ENCODE data around the gene NPRL2. TPM values are rescaled to one million over a fixed set of nuclear protein-coding genes. Genes with fewer than 3 reads are reported as not detected.

Gene NPRL2
- total and polyA plus RNA-seq, 2 of the 8 experiments (the other 6 are each of a cell fraction or from before 2014, with no cell fraction given), result 28.4 to 51.4 TPM

GRCh38 chr3:50390508-50391224 lies 40.1 kb upstream of the NPRL2 start:
- H3K18ac ChIP-seq (ENCODE audit: extremely low read depth, low read length), result no peak overlapping the region
- H3K9ac ChIP-seq (replicated peaks in 1 of 4; ENCODE audit: extremely low read depth in 1 of 4, low read depth in 3 of 4, low read length in 3 of 4), result no peak overlapping the region

More at GRCh38 chr3:50390508-50391224, 40.1 kb upstream of the NPRL2 start:
- Histone ChIP-seq H4K91ac (replicated peaks; ENCODE audit: insufficient read length, low read length) (no peak overlapping the region), H2BK15ac (ENCODE audit: low read length) (no peak overlapping the region), H3K27ac (ENCODE audit: low read depth, low read length) (no peak overlapping the region), H2BK5ac (ENCODE audit: low read depth, low read length) (no peak overlapping the region), H3K4ac (replicated peaks; ENCODE audit: insufficient read length, low read depth, low read length) (no peak overlapping the region), H3K4me3 (ENCODE audit: extremely low read depth in 1 of 4, insufficient read depth in 2 of 4, low read depth in 3 of 4, low read length in 4 of 4) (no peak overlapping the region), H3K14ac (ENCODE audit: insufficient read length) (no peak overlapping the region), H3K79me2 (ENCODE audit: control insufficient read depth in 1 of 2, insufficient read depth in 2 of 2, low read length in 2 of 2) (no peaks in the 10 kb centered on the region), H2BK120ac (replicated peaks; ENCODE audit: low read depth, low read length) (no peak overlapping the region), H3K36me3 (ENCODE audit: control insufficient read depth in 2 of 4, insufficient read depth in 4 of 4, low read length in 3 of 4) (no peaks in the 10 kb centered on the region), H2BK12ac (ENCODE audit: low read depth, low read length) (no peak overlapping the region), H4K5ac (ENCODE audit: insufficient read length, low read depth, low read length) (no peak overlapping the region), H3K9me3 (ENCODE audit: insufficient read depth in 2 of 2, low read depth in 1 of 2, low read length in 1 of 2) (no peaks in the 10 kb centered on the region), H4K20me1 (replicated peaks in 1 of 2; ENCODE audit: control insufficient read depth in 1 of 2, insufficient read depth in 2 of 2, low read length in 2 of 2) (peaks cover 3 to 4% of the 10 kb centered on the region in 2 experiments), H2AK5ac (ENCODE audit: low read depth, low read length) (no peak overlapping the region), H3K23me2 (ENCODE audit: low read depth, low read length) (no peaks in the 10 kb centered on the region), H3K56ac (replicated peaks; ENCODE audit: insufficient read length, low read depth, low read length) (no peak overlapping the region), H4K8ac (ENCODE audit: extremely low read depth, insufficient read depth, low read length) (no peak overlapping the region), H3K4me1 (replicated peaks in 1 of 4; ENCODE audit: control insufficient read depth in 3 of 4, insufficient read depth in 4 of 4, low read length in 3 of 4) (peaks cover 0 to 2% (median under 1%) of the 10 kb centered on the region in 4 experiments; a peak in 2 of 7 replicates), H3K23ac (ENCODE audit: insufficient read length) (no peak overlapping the region), H3K27me3 (replicated peaks in 1 of 4; ENCODE audit: control insufficient read depth in 3 of 4, extremely low read depth in 1 of 4, insufficient read depth in 3 of 4, low read length in 3 of 4) (no peaks in the 10 kb centered on the region), H3K79me1 (ENCODE audit: low read depth, low read length) (no peaks in the 10 kb centered on the region), H3K4me2 (ENCODE audit: insufficient read depth in 1 of 2, low read depth in 2 of 2, low read length in 2 of 2) (no peak overlapping the region), H2AFZ (ENCODE audit: low read length) (no peak overlapping the region), H2BK20ac (ENCODE audit: low read length) (no peak overlapping the region)
- WGBS, 2 experiments (ENCODE audit: extremely low coverage in 1 of 2, insufficient coverage in 1 of 2, insufficient read length in 1 of 2, insufficient replicate concordance in 2 of 2, low coverage in 1 of 2, low lambda C conversion rate in 2 of 2, missing lambda C conversion rate in 1 of 2), result 87% methylated on average over 12 of the region's 12 CpGs; no CpG with 5 or more reads in 1 of the 2 experiments
- no peak for DNase-seq (ENCODE audit: low read depth in 1 of 2, low spot score in 2 of 2)
- POLR2A ChIA-PET (ENCODE audit: partially characterized antibody), result interaction anchor here (1.2 to 1.5 kb wide), 2 partner anchors 11 to 25 kb away, joined by 3 to 7 read pairs; no protein-coding TSS in a partner anchor
- CTCF ChIA-PET (ENCODE audit: partially characterized antibody), result interaction anchor here (0.6 to 9.3 kb wide), 16 partner anchors 9 to 225 kb away, joined by 3 to 136 read pairs (median 6); partner anchors contain the start of genes CYB561D2, NPRL2 and ZMYND10
- no peak for TF ChIP-seq POLR2A (IDR thresholded peaks at IDR 0.05; ENCODE audit: control extremely low read depth in 1 of 2, low read depth in 2 of 2, low read length in 2 of 2)
- TF ChIP-seq E2F6 (IDR thresholded peaks at IDR 0.05), result no peak
- no peak for TF ChIP-seq CBX8 (IDR thresholded peaks at IDR 0.05; ENCODE audit: borderline replicate concordance, low read depth, low read length)
- no peak for TF ChIP-seq KDM5A (IDR thresholded peaks at IDR 0.05; ENCODE audit: low read length)
- no peak for FAIRE-seq

Data from H1 (cell line).